ENCODE measurements around the gene RYR1. TPM values are rescaled to one million over a fixed set of nuclear protein-coding genes. Genes with fewer than 3 reads are reported as not detected.

Gene RYR1
- total and polyA plus RNA-seq, 3 experiments from 2014 or later = 0.71 to 3.3 (median 1.4) TPM

DNA sequence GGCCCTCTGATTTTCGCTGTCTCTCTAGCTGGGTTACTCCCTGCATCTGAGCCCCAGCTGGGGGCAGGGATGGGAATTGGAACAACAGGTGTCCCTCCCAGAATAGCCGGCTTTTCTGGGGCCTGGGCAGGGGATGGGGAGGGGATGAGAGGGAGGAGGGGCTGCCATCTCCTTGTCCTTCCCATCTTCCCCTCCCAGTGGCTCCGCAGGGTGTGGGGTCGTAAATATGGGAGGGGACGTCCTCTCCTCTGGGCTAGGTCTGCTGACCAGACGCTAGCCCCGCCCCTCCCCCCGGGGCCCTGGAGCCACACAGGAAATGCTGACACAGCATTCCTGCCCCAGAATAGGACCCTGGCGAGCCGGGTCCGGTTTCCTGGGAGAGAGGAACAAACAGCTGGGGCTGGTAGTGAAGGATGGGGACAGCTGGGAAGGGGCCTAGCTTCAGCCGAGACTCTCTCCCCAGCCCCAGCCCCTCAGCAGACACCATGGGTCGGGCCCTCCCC lies 1.1 kb downstream of the RYR1 start:
- H3K4me1 ChIP-seq (ENCODE audit: insufficient read depth, low read length) = no peaks in the 10 kb centered on the region
- no peaks in the 10 kb centered on the region for H3K36me3 ChIP-seq (ENCODE audit: insufficient read depth, low read length)
- ChIA-PET CTCF (interaction anchor here (0.7 kb wide), 1 partner anchor 18 kb away, joined by 5 read pairs; no protein-coding TSS in a partner anchor), POLR2A (no interaction called here)
- Mint-ChIP-seq H3K27me3 (peaks cover 24 to 33% of the 10 kb centered on the region in 2 donors), H3K4me3 (peak overlapping the region in 1 of 7 donors; percentile 41), H3K9me3 (no peaks in the 10 kb centered on the region), H3K4me1 (peaks cover 6 to 11% (median 10%) of the 10 kb centered on the region in 3 donors), H3K36me3 (peaks cover 0 to 3% (median 0%) of the 10 kb centered on the region in 3 donors), H3K27ac (no peak overlapping the region)
- no peaks in the 10 kb centered on the region for H3K27me3 ChIP-seq (ENCODE audit: insufficient read depth, low read length, poor library complexity, severe bottlenecking)
- H3K27ac ChIP-seq (ENCODE audit: low read depth, low read length) = no peak overlapping the region
- DNase-seq = no peak
- H3K9me3 ChIP-seq (ENCODE audit: low read length) = no peaks in the 10 kb centered on the region
- no peak overlapping the region for H3K4me3 ChIP-seq (ENCODE audit: low read length)

DNA sequence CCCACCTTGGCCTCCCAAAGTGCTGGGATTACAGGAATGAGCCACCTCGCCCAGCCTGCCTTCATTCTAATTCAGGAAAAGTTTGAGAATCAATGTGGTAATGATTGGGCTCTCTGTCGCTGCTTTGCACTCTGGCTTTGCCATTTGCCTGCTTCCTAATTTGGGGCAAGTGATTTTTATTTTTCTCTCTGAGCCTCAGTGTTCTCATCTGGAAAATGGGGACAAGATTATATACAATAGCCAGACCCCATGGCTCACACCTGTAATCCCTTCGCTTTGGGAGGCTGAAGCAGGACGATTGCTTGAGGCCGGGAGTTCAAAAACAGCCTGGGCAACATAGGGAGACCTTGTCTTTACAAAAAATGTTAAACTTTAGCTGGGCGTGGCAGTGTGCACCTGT lies 3.8 kb downstream of the RYR1 start:
- ChIA-PET POLR2A (no interaction called here), CTCF (interaction anchor here (0.6 kb wide), 1 partner anchor 521 kb away, joined by 3 read pairs; no protein-coding TSS in a partner anchor)
- no peaks in the 10 kb centered on the region for H3K9me3 ChIP-seq (ENCODE audit: low read length)
- no peak overlapping the region for H3K4me3 Mint-ChIP-seq
- H3K27me3 Mint-ChIP-seq = peaks cover 27 to 41% of the 10 kb centered on the region in 2 donors
- DNase-seq = no peak
- no peaks in the 10 kb centered on the region for H3K9me3 Mint-ChIP-seq
- H3K4me3 ChIP-seq (ENCODE audit: low read length) = no peak overlapping the region
- no peaks in the 10 kb centered on the region for H3K4me1 ChIP-seq (ENCODE audit: insufficient read depth, low read length)
- H3K27ac ChIP-seq (ENCODE audit: low read depth, low read length) = no peak overlapping the region
- H3K27me3 ChIP-seq (ENCODE audit: insufficient read depth, low read length, poor library complexity, severe bottlenecking) = no peaks in the 10 kb centered on the region
- H3K27ac Mint-ChIP-seq = no peak overlapping the region
- H3K36me3 ChIP-seq (ENCODE audit: insufficient read depth, low read length) = no peaks in the 10 kb centered on the region
- H3K4me1 Mint-ChIP-seq = peaks cover 6 to 11% (median 10%) of the 10 kb centered on the region in 3 donors
- H3K36me3 Mint-ChIP-seq = peaks cover 0 to 3% (median 0%) of the 10 kb centered on the region in 3 donors

DNA sequence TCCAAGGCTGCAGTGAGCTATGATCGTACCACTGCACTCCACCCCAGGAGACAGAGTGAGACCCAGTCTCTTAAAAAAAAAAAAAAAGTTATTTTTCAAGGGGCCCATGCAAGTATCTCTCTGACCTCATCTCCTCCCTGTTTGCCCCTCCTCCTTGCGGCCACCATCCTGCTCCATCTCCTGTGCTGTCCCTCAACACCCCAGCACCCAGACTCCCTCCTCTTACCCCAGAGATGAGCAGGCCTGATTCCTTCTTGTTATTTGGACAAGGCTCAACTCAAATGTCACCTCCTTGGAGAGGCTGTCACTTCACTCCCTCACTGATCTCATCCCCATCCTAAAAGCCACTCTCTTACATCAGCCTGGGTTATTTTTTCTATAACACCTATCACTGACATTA lies 4.4 kb downstream of the RYR1 start:
- H3K27ac ChIP-seq (ENCODE audit: low read depth, low read length) = no peak overlapping the region
- ChIA-PET POLR2A (no interaction called here), CTCF (interaction anchor here (0.6 kb wide), 1 partner anchor 520 kb away, joined by 3 read pairs; no protein-coding TSS in a partner anchor)
- Mint-ChIP-seq H3K4me1 (peaks cover 6 to 11% (median 10%) of the 10 kb centered on the region in 3 donors), H3K4me3 (no peak overlapping the region), H3K27me3 (peaks cover 27 to 41% of the 10 kb centered on the region in 2 donors), H3K9me3 (no peaks in the 10 kb centered on the region), H3K36me3 (peaks cover 0 to 3% (median 0%) of the 10 kb centered on the region in 3 donors), H3K27ac (peak overlapping the region in 2 of 8 donors; percentile 5 to 30)
- H3K4me3 ChIP-seq (ENCODE audit: low read length) = no peak overlapping the region
- H3K27me3 ChIP-seq (ENCODE audit: insufficient read depth, low read length, poor library complexity, severe bottlenecking) = no peaks in the 10 kb centered on the region
- no peaks in the 10 kb centered on the region for H3K9me3 ChIP-seq (ENCODE audit: low read length)
- no peak for DNase-seq
- no peaks in the 10 kb centered on the region for H3K36me3 ChIP-seq (ENCODE audit: insufficient read depth, low read length)
- H3K4me1 ChIP-seq (ENCODE audit: insufficient read depth, low read length) = no peaks in the 10 kb centered on the region

DNA sequence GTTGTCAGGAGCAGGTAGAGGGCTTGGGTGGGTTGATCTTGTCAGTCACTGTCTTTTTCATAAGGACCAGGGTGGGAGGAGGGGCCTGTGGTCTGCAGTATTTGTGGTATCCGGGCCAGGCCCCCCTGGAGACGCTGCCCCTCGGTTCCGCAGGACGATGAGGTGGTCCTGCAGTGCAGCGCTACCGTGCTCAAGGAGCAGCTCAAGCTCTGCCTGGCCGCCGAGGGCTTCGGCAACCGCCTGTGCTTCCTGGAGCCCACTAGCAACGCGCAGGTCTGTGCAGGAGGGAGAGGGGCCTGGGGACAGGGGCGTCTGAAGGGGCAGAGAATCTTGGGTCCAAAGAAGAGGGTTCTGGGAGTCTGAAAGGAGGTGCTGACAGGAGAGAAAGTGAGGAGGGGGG lies 7.1 kb downstream of the RYR1 start:
- ChIA-PET POLR2A (no interaction called here), CTCF (no interaction called here)
- H3K9me3 ChIP-seq (ENCODE audit: low read length) = no peaks in the 10 kb centered on the region

DNA sequence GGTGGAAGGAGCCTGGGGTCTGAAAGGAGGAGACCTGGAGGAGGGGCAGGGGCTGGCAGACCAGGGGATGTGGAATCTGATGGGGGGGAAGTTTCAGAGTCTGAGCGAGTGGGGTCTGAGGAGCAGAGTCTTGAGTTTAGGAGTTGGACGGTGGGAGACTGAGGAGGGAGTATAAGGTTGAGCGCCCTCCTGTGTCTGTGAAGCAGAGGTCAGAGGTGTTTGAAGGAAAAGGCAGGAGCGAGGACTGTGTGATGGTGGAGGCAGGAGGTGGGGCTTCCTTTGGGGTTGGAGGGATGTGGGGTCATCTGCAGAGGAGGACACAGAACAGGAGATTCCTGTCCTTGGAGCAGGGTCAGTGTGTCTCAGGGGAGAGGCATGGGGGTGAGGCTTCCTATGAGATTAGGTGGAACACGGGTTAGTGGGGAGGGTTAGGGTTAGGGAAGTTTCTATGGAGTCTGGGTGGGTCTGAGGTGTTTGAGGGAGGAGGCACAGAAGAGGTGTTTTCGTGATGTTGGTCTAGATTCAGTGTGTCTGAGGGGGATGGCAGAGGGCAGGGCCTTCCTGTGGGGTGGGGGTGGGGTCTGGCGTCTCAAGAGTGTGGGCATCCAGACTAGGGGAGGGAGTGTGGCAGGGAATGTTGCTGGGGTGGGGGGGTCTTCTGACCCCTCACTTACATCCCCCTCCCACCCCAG lies 8.3 kb downstream of the RYR1 start:
- ChIA-PET CTCF (no interaction called here), POLR2A (no interaction called here)
- Histone ChIP-seq H3K9me3 (ENCODE audit: low read length) (no peaks in the 10 kb centered on the region), H3K36me3 (ENCODE audit: insufficient read depth, low read length) (no peaks in the 10 kb centered on the region), H3K27me3 (ENCODE audit: insufficient read depth, low read length, poor library complexity, severe bottlenecking) (no peaks in the 10 kb centered on the region), H3K27ac (ENCODE audit: low read depth, low read length) (no peak overlapping the region), H3K4me1 (ENCODE audit: insufficient read depth, low read length) (no peaks in the 10 kb centered on the region), H3K4me3 (ENCODE audit: low read length) (no peak overlapping the region)
- Mint-ChIP-seq H3K27me3 (peaks cover 18 to 40% of the 10 kb centered on the region in 2 donors), H3K36me3 (peaks cover 0 to 3% (median 0%) of the 10 kb centered on the region in 3 donors), H3K27ac (no peak overlapping the region), H3K4me3 (no peak overlapping the region), H3K4me1 (no peaks in the 10 kb centered on the region), H3K9me3 (no peaks in the 10 kb centered on the region)
- DNase-seq = no peak

More for the DNA sequence above, 7.1 kb downstream of the RYR1 start:
- no peaks in the 10 kb centered on the region for H3K4me1 ChIP-seq (ENCODE audit: insufficient read depth, low read length)
- Mint-ChIP-seq H3K27ac (no peak overlapping the region), H3K9me3 (no peaks in the 10 kb centered on the region), H3K27me3 (peaks cover 21 to 43% of the 10 kb centered on the region in 2 donors), H3K4me1 (no peaks in the 10 kb centered on the region), H3K4me3 (no peak overlapping the region), H3K36me3 (peaks cover 0 to 3% (median 0%) of the 10 kb centered on the region in 3 donors)
- no peaks in the 10 kb centered on the region for H3K27me3 ChIP-seq (ENCODE audit: insufficient read depth, low read length, poor library complexity, severe bottlenecking)
- no peaks in the 10 kb centered on the region for H3K36me3 ChIP-seq (ENCODE audit: insufficient read depth, low read length)
- H3K27ac ChIP-seq (ENCODE audit: low read depth, low read length) = no peak overlapping the region
- no peak overlapping the region for H3K4me3 ChIP-seq (ENCODE audit: low read length)
- no peak for DNase-seq

DNA sequence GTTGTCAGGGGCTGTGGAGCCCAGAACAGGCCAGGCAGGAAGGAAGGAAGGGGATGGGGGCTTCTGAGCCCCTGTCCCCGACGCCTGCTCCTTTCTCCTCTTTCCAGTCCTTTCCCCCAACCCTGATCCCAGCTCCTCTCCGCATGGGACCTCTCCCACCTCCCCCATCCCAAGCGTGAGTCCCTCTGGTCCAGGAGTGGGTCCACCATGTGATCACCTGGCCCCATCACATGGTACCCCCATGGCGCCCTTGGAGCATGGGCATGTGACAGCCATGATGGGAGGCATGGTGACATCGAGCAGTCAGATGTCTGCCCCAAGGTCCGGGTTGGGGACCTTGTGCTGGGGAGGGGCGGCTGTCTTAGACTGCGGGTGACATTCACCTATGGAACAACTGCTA lies 9.2 kb downstream of the RYR1 start:
- Mint-ChIP-seq H3K4me1 (no peaks in the 10 kb centered on the region), H3K27ac (no peak overlapping the region), H3K9me3 (no peaks in the 10 kb centered on the region), H3K4me3 (no peak overlapping the region), H3K36me3 (peaks cover 0 to 3% (median 0%) of the 10 kb centered on the region in 3 donors), H3K27me3 (peaks cover 15 to 35% of the 10 kb centered on the region in 2 donors)
- Histone ChIP-seq H3K4me3 (ENCODE audit: low read length) (no peak overlapping the region), H3K4me1 (ENCODE audit: insufficient read depth, low read length) (no peaks in the 10 kb centered on the region), H3K27ac (ENCODE audit: low read depth, low read length) (no peak overlapping the region), H3K36me3 (ENCODE audit: insufficient read depth, low read length) (no peaks in the 10 kb centered on the region), H3K9me3 (ENCODE audit: low read length) (no peaks in the 10 kb centered on the region), H3K27me3 (ENCODE audit: insufficient read depth, low read length, poor library complexity, severe bottlenecking) (no peaks in the 10 kb centered on the region)
- POLR2A ChIA-PET = no interaction called here
- DNase-seq = no peak
- CTCF ChIA-PET = no interaction called here

DNA sequence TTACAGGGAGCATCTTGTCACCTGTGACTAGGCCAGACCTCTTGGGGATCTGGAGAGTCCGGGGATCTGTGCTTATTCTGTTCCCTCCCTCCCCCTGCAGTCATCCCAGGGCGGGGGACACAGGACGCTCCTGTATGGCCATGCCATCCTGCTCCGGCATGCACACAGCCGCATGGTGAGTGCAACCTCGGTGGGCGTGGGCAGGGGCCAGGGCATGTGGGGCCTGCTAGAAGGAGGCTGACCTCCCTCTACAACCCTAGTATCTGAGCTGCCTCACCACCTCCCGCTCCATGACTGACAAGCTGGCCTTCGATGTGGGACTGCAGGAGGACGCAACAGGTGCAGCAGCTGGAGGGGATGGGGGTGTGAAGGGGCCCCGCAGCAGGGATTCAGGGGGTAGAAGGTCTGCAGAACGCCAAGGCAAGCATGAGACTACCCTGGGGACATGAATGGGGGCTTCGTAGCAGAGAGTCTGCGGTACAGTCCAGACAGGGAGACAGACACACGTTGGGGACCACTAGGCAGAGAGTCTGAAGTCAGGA lies 10.0 kb downstream of the RYR1 start:
- Histone ChIP-seq H3K27me3 (ENCODE audit: insufficient read depth, low read length, poor library complexity, severe bottlenecking) (no peaks in the 10 kb centered on the region), H3K9me3 (ENCODE audit: low read length) (no peaks in the 10 kb centered on the region), H3K36me3 (ENCODE audit: insufficient read depth, low read length) (no peaks in the 10 kb centered on the region), H3K27ac (ENCODE audit: low read depth, low read length) (no peak overlapping the region), H3K4me1 (ENCODE audit: insufficient read depth, low read length) (no peaks in the 10 kb centered on the region), H3K4me3 (ENCODE audit: low read length) (no peak overlapping the region)
- Mint-ChIP-seq H3K4me3 (no peak overlapping the region), H3K27ac (no peak overlapping the region), H3K36me3 (no peaks in the 10 kb centered on the region), H3K27me3 (peaks cover 14 to 32% of the 10 kb centered on the region in 2 donors), H3K4me1 (no peaks in the 10 kb centered on the region), H3K9me3 (no peaks in the 10 kb centered on the region)
- DNase-seq = no peak
- POLR2A ChIA-PET = no interaction called here
- CTCF ChIA-PET = no interaction called here

DNA sequence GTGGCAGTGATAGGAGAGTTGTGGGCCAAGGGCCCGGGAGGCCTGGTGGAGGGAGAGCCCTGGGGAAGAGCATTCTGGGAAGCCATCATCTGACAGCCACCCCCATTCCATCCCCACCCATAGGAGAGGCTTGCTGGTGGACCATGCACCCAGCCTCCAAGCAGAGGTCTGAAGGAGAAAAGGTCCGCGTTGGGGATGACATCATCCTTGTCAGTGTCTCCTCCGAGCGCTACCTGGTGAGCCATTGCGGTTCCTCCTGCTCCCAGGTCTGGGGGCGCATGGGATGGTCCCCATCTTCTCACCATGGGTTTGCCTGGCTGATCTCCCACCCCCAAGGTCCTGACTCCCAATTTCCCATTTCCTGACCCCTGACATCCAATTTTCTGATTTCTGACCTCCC lies 10.5 kb downstream of the RYR1 start:
- no peak overlapping the region for H3K4me3 ChIP-seq (ENCODE audit: low read length)
- no peak overlapping the region for H3K27ac ChIP-seq (ENCODE audit: low read depth, low read length)
- Mint-ChIP-seq H3K36me3 (no peaks in the 10 kb centered on the region), H3K9me3 (no peaks in the 10 kb centered on the region), H3K27ac (no peak overlapping the region), H3K4me3 (no peak overlapping the region), H3K27me3 (peaks cover 14 to 32% of the 10 kb centered on the region in 2 donors), H3K4me1 (no peaks in the 10 kb centered on the region)
- H3K27me3 ChIP-seq (ENCODE audit: insufficient read depth, low read length, poor library complexity, severe bottlenecking) = no peaks in the 10 kb centered on the region
- no peaks in the 10 kb centered on the region for H3K36me3 ChIP-seq (ENCODE audit: insufficient read depth, low read length)
- ChIA-PET POLR2A (no interaction called here), CTCF (no interaction called here)
- no peaks in the 10 kb centered on the region for H3K4me1 ChIP-seq (ENCODE audit: insufficient read depth, low read length)
- no peak for DNase-seq
- H3K9me3 ChIP-seq (ENCODE audit: low read length) = no peaks in the 10 kb centered on the region

Measured in CD8-positive, alpha-beta memory T cell (primary cell).